Loucy (cell line): ENCODE measurements around the gene TDRD15.

Experiments used
- CTCF ChIP-seq: fragments of 200-600 bp; sonication (generic); conservative IDR thresholded peaks from 2 replicates; pipeline ENCODE4 v1.5.1; 2014; ENCODE audit warnings: mild to moderate bottlenecking, antibody characterized with exemption, low read length
- EZH2phosphoT487 ChIP-seq: fragments of 200-600 bp; IDR thresholded peaks from 2 replicates; pipeline ENCODE4 v1.6.1; 2018; ENCODE audit warnings: antibody characterized with exemption, mild to moderate bottlenecking, moderate library complexity, borderline replicate concordance

GRCh38 chr2:21111012-21111411 is 12.8 kb upstream of the TDRD15 start:
- TF ChIP-seq CTCF (no peak), EZH2phosphoT487 (no peak)
